VCaP (cell line): Measurements from ENCODE around the gene FAT2.

Experiments used
- H3K27ac ChIP-seq: fragments of 450-650 bp; 2 replicates; pipeline ENCODE4 v1.5.1; 2017
- TF ChIP-seq, protein P1 (sequence below): fragments of 450-650 bp; conservative IDR thresholded peaks from 2 replicates; pipeline ENCODE4 v1.5.1; 2017; ENCODE audit warnings: mild to moderate bottlenecking, moderate library complexity

The FAT2 gene

DNA sequence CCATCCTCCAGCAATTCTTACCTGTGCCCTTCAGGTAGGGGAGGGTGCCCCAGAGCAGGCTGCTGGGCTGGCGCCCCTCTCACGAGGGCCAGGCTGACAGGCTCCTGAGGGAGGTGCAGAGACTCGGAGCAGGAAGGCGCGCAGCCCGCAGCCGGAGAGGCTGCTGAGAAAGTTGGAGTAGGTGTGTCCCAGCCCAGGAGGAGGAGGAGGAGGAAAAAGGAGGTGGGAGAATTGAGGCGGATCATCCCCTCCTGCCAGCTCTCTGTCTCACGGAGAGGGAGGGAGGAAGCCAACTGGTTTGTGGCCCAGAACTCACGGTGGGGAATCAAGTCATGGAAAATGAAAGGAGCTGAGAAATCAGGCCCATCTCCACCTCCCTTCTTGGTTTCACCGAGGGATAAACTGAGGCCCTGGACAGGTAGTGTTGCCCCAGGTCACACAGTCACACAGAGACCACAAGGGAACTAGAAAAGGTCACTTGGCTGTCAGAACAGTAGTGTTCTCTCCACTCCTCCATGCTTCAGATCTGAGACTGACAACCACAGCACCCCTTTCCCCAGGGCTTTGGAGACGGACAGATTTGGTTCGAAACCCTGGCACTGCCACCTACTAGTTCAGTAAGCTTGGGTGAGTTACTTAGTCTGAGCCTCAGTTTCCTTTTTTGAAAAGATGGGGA lies at the start of gene FAT2:
Gene FAT2, minus strand, starts transcription at position 188 of the 676 bp plus-strand sequence. CDS start 22,400 bp downstream, outside the sequence.
- TF ChIP-seq, protein P1, sequence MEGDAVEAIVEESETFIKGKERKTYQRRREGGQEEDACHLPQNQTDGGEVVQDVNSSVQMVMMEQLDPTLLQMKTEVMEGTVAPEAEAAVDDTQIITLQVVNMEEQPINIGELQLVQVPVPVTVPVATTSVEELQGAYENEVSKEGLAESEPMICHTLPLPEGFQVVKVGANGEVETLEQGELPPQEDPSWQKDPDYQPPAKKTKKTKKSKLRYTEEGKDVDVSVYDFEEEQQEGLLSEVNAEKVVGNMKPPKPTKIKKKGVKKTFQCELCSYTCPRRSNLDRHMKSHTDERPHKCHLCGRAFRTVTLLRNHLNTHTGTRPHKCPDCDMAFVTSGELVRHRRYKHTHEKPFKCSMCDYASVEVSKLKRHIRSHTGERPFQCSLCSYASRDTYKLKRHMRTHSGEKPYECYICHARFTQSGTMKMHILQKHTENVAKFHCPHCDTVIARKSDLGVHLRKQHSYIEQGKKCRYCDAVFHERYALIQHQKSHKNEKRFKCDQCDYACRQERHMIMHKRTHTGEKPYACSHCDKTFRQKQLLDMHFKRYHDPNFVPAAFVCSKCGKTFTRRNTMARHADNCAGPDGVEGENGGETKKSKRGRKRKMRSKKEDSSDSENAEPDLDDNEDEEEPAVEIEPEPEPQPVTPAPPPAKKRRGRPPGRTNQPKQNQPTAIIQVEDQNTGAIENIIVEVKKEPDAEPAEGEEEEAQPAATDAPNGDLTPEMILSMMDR = no peak
- H3K27ac ChIP-seq = no peak within 1 kb of the TSS

GRCh38 chr5:151638619-151639018 lies 47.5 kb upstream of the FAT2 start:
- no peak overlapping the region for H3K27ac ChIP-seq
- TF ChIP-seq, protein P1 = no peak

- TF ChIP-seq, protein P1 = no peak
- H3K27ac ChIP-seq = no peak overlapping the region
Measured at GRCh38 chr5:151637676-151638075, 46.5 kb upstream of the FAT2 start.

DNA sequence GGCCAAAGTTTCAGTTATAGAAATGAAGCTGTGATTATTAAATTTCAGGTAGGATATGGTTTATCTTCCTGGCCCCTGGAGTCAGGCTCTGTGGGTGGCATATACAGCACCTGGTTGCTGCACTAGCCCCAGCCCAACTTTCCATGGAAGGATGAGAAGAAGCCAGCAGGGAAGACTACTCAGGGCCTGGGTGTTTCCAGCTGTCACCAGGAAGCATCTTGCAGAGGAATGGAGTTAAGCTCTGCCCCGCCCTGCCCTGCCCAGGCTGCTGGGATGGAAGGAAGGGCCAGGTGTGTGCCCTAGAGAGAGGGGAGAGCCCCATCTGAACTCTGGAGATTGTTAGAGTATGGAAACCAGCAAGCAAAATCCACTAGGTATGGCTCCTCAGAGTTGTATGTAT lies 42.8 kb upstream of the FAT2 start:
- no peak overlapping the region for H3K27ac ChIP-seq
- TF ChIP-seq, protein P1 = no peak

DNA sequence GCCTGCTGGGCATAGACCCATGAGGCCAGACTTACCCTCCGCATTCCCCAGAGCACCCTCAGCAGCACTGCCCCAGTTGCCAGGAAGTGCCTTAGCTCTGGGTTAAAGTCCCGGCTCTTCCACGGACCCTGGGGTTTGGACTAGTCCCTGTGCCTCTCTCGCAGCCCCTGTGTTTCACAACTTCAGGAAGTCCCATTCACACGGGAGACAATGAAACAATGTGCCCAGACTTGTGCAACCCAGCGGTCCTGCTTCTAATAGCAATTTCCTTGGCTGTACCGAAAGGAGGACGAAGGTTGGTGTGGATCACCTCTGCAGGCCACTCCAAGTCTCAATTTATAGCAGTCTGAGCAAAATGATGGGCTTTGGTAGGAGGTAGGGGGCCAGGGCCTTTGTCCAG lies 41.8 kb upstream of the FAT2 start:
- TF ChIP-seq, protein P1 = no peak
- no peak overlapping the region for H3K27ac ChIP-seq

DNA sequence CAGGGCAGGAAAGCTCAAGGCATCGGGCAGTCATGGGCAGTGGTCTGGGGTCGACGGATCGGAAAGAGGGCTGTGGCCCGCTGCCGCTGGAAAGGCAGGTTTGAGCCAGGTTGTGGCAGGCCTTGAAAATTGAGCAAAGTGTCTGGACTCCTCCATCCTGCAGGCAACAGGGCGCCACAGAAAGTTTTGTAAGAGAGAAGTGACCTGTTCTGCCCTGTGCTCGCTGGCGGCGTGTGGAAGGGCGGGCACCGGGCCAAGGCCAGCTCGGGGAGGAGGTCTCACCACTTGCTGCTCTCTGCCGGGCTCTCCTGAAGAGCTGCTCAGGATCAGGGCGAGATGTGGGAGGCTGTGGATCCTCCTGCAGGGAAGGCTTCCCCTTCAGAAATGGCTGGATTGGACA lies 41.4 kb upstream of the FAT2 start:
- TF ChIP-seq, protein P1 = no peak
- H3K27ac ChIP-seq = no peak overlapping the region

- TF ChIP-seq, protein P1 = no peak
- H3K27ac ChIP-seq = no peak overlapping the region
Measured at GRCh38 chr5:151631941-151632340, 40.8 kb upstream of the FAT2 start.
